Keratinocyte (primary cell): ENCODE results near the gene CDH6.

ENCODE experiments used
- CTCF ChIP-seq, 3 experiments: IDR thresholded peaks in 1 of 3; conservative IDR thresholded peaks in 1 of 3; optimal IDR thresholded peaks in 1 of 3; 2 replicates in 2 of 3; 3 replicates in 1 of 3; pipeline versions ENCODE3 to v1.5.1; 2011; ENCODE audit warnings: low read length in 3 of 3, mild to moderate bottlenecking in 3 of 3, moderate library complexity in 2 of 3, control low read depth in 1 of 3, inconsistent platforms in 1 of 3; ENCODE audit not compliant: insufficient read depth in 2 of 3; ENCODE audit errors: extremely low read depth in 1 of 3
- EZH2 ChIP-seq: IDR thresholded peaks from one replicate; pipeline ENCODE4 v1.6.1; 2012; ENCODE audit warnings: inconsistent platforms, mild to moderate bottlenecking, low read length, moderate library complexity

- TF ChIP-seq CTCF (optimal IDR thresholded peaks at IDR 0.05 in 1 of 3, IDR thresholded peaks at IDR 0.05 in 1 of 3, conservative IDR thresholded peaks at IDR 0.05 in 1 of 3; ENCODE audit: extremely low read depth in 1 of 3, insufficient read depth in 2 of 3, low read length in 3 of 3), result no peak
- TF ChIP-seq EZH2, result no peak
Observed at GRCh38 chr5:31169379-31169778, 24.1 kb upstream of the CDH6 start.
